ENCODE measurements around the gene SRD5A2. TPM values are rescaled to one million over a fixed set of nuclear protein-coding genes. Genes with fewer than 3 reads are reported as not detected.

SRD5A2 gene
- total RNA-seq, 1 donor from 2014 or later = not detected

DNA sequence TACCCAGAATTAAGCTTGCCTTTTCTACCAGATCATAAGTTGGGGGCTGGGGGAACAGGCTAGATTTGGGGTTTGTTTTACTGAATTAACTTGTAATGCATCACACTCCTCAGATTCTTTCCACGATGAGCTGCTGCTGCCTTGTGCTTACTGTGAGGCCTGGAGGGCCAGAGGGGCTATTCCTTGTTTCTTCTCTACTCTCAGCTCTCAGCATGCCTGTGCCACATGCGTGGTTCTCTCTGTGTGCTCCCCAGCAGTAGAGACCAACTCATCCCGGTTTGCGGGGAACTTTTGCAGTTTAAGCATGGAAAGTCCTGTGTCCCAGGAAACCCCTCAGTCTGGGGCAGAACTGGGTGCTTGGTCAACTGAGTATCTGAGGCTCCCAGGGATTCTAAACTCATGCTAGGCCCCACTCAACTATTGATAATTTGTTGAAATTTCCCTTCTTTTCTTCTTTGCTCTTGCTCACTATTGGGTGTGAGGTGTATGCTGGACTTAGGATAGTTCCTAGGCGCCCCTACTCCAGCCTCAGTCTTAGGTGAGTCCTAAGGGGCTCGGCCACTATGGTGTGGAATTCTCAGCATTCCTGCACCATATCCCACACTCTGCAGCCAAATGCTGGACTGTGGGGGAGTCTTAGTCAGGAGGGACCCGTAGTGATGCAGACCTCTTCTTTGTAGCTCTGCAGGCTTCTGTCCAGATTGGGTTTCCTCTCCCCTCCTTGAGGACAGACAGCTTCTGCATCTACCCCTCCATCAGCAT, 63.1 kb downstream of the SRD5A2 start:
- no peak for DNase-seq
- Mint-ChIP-seq H3K4me1 (no peaks in the 10 kb centered on the region), H3K9me3 (no peaks in the 10 kb centered on the region), H3K27me3 (peaks cover 6% of the 10 kb centered on the region), H3K36me3 (ENCODE audit: low read depth) (no peaks in the 10 kb centered on the region), H3K27ac (no peak overlapping the region), H3K4me3 (no peak overlapping the region)
- no peak for ATAC-seq (ENCODE audit: low read depth)
- intact Hi-C loops (cut with micrococcal nuclease) = no loop called here
- TF ChIP-seq, protein P1, sequence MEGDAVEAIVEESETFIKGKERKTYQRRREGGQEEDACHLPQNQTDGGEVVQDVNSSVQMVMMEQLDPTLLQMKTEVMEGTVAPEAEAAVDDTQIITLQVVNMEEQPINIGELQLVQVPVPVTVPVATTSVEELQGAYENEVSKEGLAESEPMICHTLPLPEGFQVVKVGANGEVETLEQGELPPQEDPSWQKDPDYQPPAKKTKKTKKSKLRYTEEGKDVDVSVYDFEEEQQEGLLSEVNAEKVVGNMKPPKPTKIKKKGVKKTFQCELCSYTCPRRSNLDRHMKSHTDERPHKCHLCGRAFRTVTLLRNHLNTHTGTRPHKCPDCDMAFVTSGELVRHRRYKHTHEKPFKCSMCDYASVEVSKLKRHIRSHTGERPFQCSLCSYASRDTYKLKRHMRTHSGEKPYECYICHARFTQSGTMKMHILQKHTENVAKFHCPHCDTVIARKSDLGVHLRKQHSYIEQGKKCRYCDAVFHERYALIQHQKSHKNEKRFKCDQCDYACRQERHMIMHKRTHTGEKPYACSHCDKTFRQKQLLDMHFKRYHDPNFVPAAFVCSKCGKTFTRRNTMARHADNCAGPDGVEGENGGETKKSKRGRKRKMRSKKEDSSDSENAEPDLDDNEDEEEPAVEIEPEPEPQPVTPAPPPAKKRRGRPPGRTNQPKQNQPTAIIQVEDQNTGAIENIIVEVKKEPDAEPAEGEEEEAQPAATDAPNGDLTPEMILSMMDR (IDR thresholded peaks at IDR 0.05) = no peak
- POLR2A ChIA-PET = no interaction called here
- CTCF ChIA-PET = interaction anchor here (0.5 kb wide), 1 partner anchor 9 kb away, joined by 3 read pairs; no protein-coding TSS in a partner anchor

DNA sequence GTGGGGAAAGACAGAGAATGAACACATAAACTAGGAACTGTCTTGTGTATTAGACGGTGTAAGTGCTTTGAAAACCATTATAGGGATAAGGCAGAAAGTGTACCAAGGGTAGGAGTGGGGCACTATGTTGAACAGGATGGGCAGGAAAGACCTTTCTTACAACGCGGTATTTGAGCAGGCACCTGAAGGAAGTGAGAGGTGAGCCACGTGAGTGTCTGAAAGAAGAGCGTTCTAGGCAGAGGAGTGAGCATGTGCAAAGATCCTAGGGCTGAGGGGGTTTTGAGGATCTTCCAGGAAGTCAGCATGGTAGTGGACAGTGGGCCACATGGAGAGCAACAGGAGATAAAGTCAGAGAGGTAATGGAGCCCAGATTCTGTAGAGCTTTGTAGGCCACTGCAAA, 65.2 kb downstream of the SRD5A2 start:
- Mint-ChIP-seq H3K4me1 (no peaks in the 10 kb centered on the region), H3K27ac (no peak overlapping the region), H3K4me3 (no peak overlapping the region), H3K36me3 (ENCODE audit: low read depth) (no peaks in the 10 kb centered on the region), H3K27me3 (peaks cover 2% of the 10 kb centered on the region), H3K9me3 (no peaks in the 10 kb centered on the region)
- no peak for ATAC-seq (ENCODE audit: low read depth)
- intact Hi-C loops (cut with micrococcal nuclease) = no loop called here
- TF ChIP-seq, protein P1 (IDR thresholded peaks at IDR 0.05) = no peak
- ChIA-PET CTCF (no interaction called here), POLR2A (no interaction called here)
- no peak for DNase-seq

DNA sequence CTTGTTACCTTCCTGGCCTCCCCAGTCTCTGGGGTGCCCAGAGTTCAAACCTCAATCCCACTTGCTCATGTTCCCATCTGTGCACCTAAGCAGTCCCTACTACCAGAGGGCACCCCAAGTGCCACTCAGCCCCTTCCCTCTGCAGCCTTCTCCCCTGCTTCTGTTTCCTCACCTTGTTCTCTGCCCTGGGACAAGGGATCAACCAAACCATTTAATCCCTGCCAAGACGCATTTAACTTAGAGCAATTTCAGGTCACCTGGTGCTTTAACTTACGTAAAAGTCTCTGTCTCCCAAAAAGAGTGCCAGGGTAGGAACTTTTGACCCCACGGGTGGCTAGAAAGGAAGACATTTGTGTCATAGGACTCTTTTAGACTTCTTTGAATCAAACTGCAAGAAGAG, 67.2 kb downstream of the SRD5A2 start:
- H3K4me1 Mint-ChIP-seq = no peaks in the 10 kb centered on the region
- no peak overlapping the region for H3K4me3 Mint-ChIP-seq
- TF ChIP-seq, protein P1 (IDR thresholded peaks at IDR 0.05) = no peak
- DNase-seq (no peak), ATAC-seq (ENCODE audit: low read depth) (no peak)
- H3K9me3 Mint-ChIP-seq = no peaks in the 10 kb centered on the region
- H3K27me3 Mint-ChIP-seq = no peaks in the 10 kb centered on the region
- H3K36me3 Mint-ChIP-seq (ENCODE audit: low read depth) = no peaks in the 10 kb centered on the region
- CTCF ChIA-PET = no interaction called here
- POLR2A ChIA-PET = no interaction called here
- intact Hi-C loops (cut with micrococcal nuclease) = no loop called here
- H3K27ac Mint-ChIP-seq = no peak overlapping the region

DNA sequence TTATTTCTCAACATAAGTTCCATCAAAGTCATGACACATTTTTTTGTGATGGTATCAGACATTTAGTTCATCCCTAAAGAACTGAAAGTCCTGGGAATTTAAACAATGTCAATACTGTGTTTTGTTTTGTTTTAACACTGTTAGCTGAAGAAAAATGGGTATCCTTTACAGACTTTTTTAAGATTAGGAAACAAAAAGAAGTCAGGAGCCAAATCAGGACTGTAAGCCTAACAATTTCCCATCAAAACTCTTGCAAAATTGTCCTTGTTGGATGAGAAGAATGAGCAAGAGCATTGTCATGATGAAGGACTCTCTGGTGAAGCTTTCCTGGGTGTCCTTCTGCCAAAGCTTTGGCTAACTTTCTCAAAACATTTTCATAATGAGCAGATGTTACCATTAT, 69.4 kb downstream of the SRD5A2 start:
- TF ChIP-seq, protein P1 (IDR thresholded peaks at IDR 0.05) = no peak
- Mint-ChIP-seq H3K36me3 (ENCODE audit: low read depth) (no peaks in the 10 kb centered on the region), H3K4me1 (no peaks in the 10 kb centered on the region), H3K9me3 (no peaks in the 10 kb centered on the region), H3K4me3 (no peak overlapping the region), H3K27me3 (peaks cover 5% of the 10 kb centered on the region), H3K27ac (no peak overlapping the region)
- CTCF ChIA-PET = no interaction called here
- POLR2A ChIA-PET = no interaction called here
- intact Hi-C loops (cut with micrococcal nuclease) = no loop called here
- DNase-seq (no peak), ATAC-seq (ENCODE audit: low read depth) (no peak)

DNA sequence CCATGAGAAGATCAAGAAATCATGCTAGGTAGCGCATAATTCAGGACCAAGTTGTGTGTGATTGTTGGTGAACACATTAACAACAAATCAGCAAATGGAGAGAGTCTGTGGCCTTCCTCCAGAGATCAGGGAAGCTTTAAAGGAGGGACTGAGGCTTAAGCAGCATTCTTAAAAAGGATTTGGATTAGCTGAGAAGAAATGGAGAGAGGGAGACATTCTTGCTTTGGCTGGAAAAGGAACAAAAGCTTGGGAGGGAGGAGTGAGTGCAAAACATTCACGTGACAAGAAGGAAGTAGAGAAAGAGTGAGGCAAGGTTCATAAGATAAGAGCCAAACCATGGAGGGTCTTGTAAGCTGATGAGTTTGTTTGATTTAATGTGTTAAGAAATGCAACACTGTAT, 75.6 kb downstream of the SRD5A2 start:
- peaks cover 7% of the 10 kb centered on the region for H3K27me3 Mint-ChIP-seq
- intact Hi-C loops (cut with micrococcal nuclease) = no loop called here

More for the DNA sequence above, 75.6 kb downstream of the SRD5A2 start:
- no peak overlapping the region for H3K27ac Mint-ChIP-seq
- DNase-seq = no peak
- H3K9me3 Mint-ChIP-seq = no peaks in the 10 kb centered on the region
- no peaks in the 10 kb centered on the region for H3K36me3 Mint-ChIP-seq (ENCODE audit: low read depth)
- no peaks in the 10 kb centered on the region for H3K4me1 Mint-ChIP-seq
- POLR2A ChIA-PET = no interaction called here
- ATAC-seq (ENCODE audit: low read depth) = no peak
- TF ChIP-seq, protein P1 (IDR thresholded peaks at IDR 0.05) = no peak
- no peak overlapping the region for H3K4me3 Mint-ChIP-seq
- CTCF ChIA-PET = no interaction called here
